Inflammatory macrophage (primary cell): ENCODE data around the gene TRPV3.
A peak's percentile ranks its signal among the peaks of the same experiment; 100 is the strongest.
"Not testable (repeated sequence)": the region's sequence is repeated elsewhere in the genome, so short reads cannot be mapped to it uniquely, and the experiment has no call there.

Experiments used
- DNase-seq, 2 donors: peaks; one replicate each; pipeline ENCODE4 v3.0.0-alpha.2; 2020 to 2022
- total RNA-seq, 18 experiments: gene quantifications; one replicate each; lab custom pipeline; 2026; ENCODE audit warnings: mixed read lengths in 6 of 18, inconsistent platforms in 2 of 18; lab: John Stamatoyannopoulos, UW

The TRPV3 gene
- total RNA-seq, result 0 to 0.26 (median 0.09) reads per million in 18 experiments

DNA sequence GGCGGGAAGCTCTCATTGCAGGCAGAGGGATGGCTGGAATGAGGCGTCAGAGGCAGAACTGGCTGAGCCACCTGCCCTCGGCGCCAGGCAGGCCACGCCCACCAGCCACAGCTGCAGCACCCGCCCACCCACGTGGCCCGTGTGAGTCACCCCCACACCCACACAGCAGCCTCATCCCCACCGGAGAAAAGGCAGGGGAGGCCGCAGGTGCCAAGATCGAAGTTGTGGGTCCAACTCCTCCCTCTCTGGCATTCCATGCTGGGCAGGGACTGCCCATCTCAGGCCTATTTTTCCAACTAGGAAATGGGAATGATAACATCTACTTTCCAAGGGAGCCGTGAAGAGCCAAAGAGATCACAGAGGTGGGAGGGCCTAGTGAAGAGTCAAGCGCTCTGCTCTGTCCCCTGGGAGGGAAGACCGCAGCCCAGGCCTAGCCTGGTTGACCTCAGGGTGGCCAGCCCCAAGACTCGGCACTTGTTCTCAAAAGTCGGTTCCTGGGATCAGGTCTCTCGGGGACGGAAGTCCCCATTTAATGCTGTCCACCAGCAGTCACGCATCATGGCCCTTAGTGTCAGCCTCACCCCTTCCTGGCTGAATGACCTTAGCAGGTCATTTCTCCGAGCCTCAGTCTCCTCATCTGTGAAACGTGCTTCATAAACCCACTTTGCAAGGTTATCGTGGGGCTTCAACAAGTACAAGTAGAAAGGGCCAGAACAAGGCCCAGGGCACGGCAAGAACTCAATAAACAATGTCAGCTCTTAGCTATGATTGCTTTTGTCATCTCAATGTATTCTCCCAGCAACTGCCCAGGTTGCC, at the start of gene TRPV3:
Gene TRPV3 (minus strand): TSS at position 45 of the 816 bp plus-strand sequence. CDS start 2,962 bp downstream, outside the sequence.
- no peak for DNase-seq

DNA sequence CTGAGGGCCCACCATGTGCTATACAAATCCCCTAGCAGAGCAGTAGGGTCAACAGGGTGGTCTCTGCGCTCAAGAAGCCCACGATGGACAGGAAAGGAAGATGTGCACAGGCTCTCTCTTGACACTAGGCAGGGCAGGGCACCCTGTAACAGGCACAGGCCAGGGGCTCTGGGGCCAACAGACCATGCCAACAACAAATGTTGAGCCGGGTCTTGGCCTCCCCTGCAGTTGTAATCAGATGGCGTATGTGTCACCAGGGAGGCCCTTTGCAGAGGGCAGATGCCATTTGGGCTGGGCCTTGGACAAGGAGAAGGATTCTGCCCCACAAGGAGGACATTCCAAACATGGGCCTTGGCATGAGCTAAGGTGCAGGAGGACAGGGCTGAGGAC, 46.3 kb upstream of the TRPV3 start:
- no peak for DNase-seq

GRCh38 chr17:3603119-3603869, 45.7 kb upstream of the TRPV3 start:
- peak in 1 of 2 donors; percentile 4 for DNase-seq

- peak; percentile 53 to 58 for DNase-seq
Measured at GRCh38 chr17:3602499-3602898, 44.9 kb upstream of the TRPV3 start.

DNA sequence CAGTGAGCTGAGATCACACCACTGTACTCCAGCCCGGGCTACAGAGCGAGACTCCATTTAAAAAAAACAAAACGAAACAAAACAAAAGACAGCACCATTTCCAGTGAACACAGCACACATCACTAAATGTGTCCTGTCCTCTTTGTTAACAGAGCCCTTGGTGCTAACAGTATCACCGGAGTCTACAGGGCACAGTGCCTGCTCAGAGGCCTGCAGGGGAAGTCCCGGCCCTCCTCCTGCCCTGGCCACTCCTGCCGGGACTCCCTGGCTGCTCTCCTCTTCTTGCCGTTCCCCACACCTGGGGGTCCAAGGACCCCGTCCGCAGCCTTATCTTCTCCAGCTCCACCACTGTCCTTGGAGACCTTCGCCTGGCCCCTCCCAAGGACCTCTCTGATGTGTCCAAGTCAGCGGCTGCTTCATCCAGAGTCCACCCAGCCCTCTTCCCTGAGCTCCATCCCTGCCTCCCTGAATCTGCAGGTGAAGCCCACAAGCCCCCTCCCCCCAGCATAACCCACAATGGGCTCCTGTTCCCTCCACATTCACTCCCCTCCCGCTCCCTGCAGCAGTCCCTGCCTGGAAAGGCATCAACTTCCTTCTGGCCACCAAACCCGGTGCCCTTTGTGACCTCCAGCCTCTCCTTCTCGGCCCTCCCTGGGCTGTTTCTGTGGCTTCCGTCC, 43.1 kb upstream of the TRPV3 start:
- no peak for DNase-seq

GRCh38 chr17:3598078-3598477, 40.5 kb upstream of the TRPV3 start:
- no peak for DNase-seq

- no peak for DNase-seq
Measured at GRCh38 chr17:3596804-3597464, 39.3 kb upstream of the TRPV3 start.

DNA sequence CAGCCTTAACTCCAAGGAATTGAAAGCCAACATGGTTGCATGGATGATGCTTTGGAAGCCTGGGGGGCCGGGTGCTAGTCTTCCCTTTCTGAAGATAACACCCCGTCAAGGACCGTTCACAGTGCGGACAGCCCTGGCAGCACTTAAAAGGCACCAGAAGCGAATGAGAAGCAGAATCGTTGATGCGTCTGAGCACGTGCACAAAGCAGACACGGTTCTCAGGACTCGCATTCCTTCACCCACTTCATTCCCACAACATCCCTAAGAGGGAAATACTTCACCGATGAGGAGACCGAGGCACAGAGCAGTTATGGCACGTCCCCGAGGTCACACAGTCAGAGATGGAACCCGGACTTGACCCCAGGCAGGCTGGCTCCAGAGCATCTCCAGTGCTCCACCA, 37.4 kb upstream of the TRPV3 start:
- no peak for DNase-seq

GRCh38 chr17:3594051-3594800, 36.6 kb upstream of the TRPV3 start:
- DNase-seq, result no peak

GRCh38 chr17:3593384-3593783, 35.8 kb upstream of the TRPV3 start:
- DNase-seq, result no peak

DNA sequence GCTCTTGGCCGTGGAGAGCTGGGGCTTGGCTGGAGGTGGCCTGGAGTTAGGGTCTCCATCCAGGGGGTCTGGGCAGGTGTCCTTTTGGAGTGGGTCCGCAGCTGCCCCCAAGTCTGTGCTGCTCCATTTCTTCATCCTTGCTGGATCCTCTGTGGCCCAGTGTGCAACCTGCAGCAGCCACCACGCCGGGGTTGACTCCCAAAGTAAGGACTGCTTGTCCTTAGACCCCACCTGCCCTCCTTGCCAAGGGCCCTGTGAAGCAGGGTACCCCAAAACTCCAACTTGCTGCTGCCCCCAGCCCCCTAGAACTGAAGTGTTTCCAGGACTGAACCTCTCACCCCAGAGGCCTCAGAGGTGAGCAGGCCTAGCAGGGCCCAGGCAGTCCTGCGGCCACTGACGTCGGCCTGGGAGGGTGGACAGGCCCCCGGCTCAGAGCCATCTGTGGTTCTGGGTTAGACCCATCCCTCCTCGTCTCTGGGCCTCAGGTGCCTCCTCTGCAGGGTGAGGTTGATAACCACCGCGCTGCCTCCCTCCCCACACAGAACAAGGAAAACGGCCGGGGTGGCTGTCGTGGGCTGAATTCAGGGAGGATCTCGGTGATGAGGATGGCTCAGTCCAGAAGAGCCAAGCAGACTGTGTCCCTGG, 34.7 kb upstream of the TRPV3 start:
- DNase-seq, result no peak

- DNase-seq, result no peak
Measured at GRCh38 chr17:3590768-3591167, 33.2 kb upstream of the TRPV3 start.

- no peak for DNase-seq
Measured at GRCh38 chr17:3590231-3590630, 32.6 kb upstream of the TRPV3 start.

- DNase-seq, result no peak
Measured at GRCh38 chr17:3589784-3590183, 32.2 kb upstream of the TRPV3 start.

DNA sequence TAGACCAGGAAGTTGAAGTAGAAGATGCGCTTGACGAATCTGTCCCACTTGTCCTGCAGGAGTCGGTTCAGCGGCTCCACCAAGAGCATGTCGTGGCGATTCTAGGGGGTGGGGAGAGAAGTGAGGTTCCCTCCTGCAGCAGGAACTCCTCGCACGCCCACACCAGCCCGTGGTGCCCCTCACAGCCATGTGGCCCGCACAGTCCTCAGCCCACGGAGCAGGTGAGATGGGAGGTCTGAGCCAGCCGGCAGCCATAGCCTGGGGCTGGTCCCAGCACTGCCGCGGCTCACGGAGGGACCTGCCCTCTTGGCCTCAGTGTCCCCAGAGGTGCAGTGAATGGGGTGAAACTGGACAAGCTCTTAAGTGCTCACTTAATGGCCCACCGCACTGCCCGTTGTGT, 28.2 kb upstream of the TRPV3 start:
- no peak for DNase-seq

GRCh38 chr17:3583456-3583855, 25.8 kb upstream of the TRPV3 start:
- DNase-seq, result no peak

- no peak for DNase-seq
Measured at GRCh38 chr17:3582915-3583314, 25.3 kb upstream of the TRPV3 start.

DNA sequence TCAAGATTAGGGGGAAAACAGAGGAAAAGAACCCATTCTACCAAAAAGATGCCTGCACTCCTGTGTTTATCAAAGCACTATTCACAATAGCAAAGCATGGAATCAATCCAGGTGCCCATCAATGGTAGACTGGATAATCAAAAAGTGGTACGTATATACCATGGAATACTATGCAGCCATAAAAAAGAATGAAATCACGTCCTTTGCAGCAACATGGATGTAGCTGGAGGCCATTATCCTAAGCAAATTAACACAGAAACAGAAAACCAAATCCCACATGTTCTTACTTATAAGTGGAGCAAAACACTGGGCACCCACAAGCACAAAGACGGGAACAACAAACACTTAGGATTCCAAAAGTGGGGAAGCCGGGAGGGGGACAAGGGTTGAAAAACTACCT, 21.1 kb upstream of the TRPV3 start:
- DNase-seq, result not testable (repeated sequence)

GRCh38 chr17:3576970-3577369, 19.4 kb upstream of the TRPV3 start:
- DNase-seq, result no peak

GRCh38 chr17:3575511-3575910, 17.9 kb upstream of the TRPV3 start:
- DNase-seq, result peak; percentile 40 to 68

- DNase-seq, result no peak
Measured at GRCh38 chr17:3574231-3574630, 16.6 kb upstream of the TRPV3 start.
